ENCODE results near the gene YTHDF1.
A peak's percentile ranks its signal among the peaks of the same experiment; 100 is the strongest.

Gene YTHDF1

GRCh38 chr20:63247671-63248228 lies 31.8 kb upstream of the YTHDF1 start:
- Histone ChIP-seq H3K4me3 (ENCODE audit: low read length) (no peak overlapping the region), H3K27me3 (replicated peaks; ENCODE audit: control insufficient read depth, insufficient read depth, low read length) (peaks cover 59% of the 10 kb centered on the region), H3K4me1 (ENCODE audit: control insufficient read depth, insufficient read depth, low read length) (no peaks in the 10 kb centered on the region), H3K36me3 (ENCODE audit: control insufficient read depth, insufficient read depth, low read length, severe bottlenecking) (no peaks in the 10 kb centered on the region), H3K9ac (ENCODE audit: low read length) (no peak overlapping the region), H3K9me3 (ENCODE audit: control insufficient read depth, low read length) (no peaks in the 10 kb centered on the region)
- no peak for DNase-seq (ENCODE audit: low read depth)

- no peaks in the 10 kb centered on the region for H3K9me3 ChIP-seq (ENCODE audit: control insufficient read depth, low read length)
- H3K27me3 ChIP-seq (replicated peaks; ENCODE audit: control insufficient read depth, insufficient read depth, low read length), result peaks cover 50% of the 10 kb centered on the region
- H3K4me3 ChIP-seq (ENCODE audit: low read length), result no peak overlapping the region
- DNase-seq (ENCODE audit: low read depth), result peak; percentile 40
- no peak overlapping the region for H3K9ac ChIP-seq (ENCODE audit: low read length)
- H3K36me3 ChIP-seq (ENCODE audit: control insufficient read depth, insufficient read depth, low read length, severe bottlenecking), result no peaks in the 10 kb centered on the region
- H3K4me1 ChIP-seq (ENCODE audit: control insufficient read depth, insufficient read depth, low read length), result no peaks in the 10 kb centered on the region
Observed at GRCh38 chr20:63246490-63247288, 30.8 kb upstream of the YTHDF1 start.

- Histone ChIP-seq H3K9me3 (ENCODE audit: control insufficient read depth, low read length) (no peaks in the 10 kb centered on the region), H3K4me1 (ENCODE audit: control insufficient read depth, insufficient read depth, low read length) (no peaks in the 10 kb centered on the region), H3K27me3 (replicated peaks; ENCODE audit: control insufficient read depth, insufficient read depth, low read length) (peaks cover 46% of the 10 kb centered on the region), H3K9ac (ENCODE audit: low read length) (no peak overlapping the region), H3K36me3 (ENCODE audit: control insufficient read depth, insufficient read depth, low read length, severe bottlenecking) (no peaks in the 10 kb centered on the region), H3K4me3 (ENCODE audit: low read length) (no peak overlapping the region)
- no peak for DNase-seq (ENCODE audit: low read depth)
Observed at GRCh38 chr20:63244468-63244867, 28.5 kb upstream of the YTHDF1 start.

- Histone ChIP-seq H3K4me3 (ENCODE audit: low read length) (no peak overlapping the region), H3K36me3 (ENCODE audit: control insufficient read depth, insufficient read depth, low read length, severe bottlenecking) (no peaks in the 10 kb centered on the region), H3K4me1 (ENCODE audit: control insufficient read depth, insufficient read depth, low read length) (no peaks in the 10 kb centered on the region), H3K9me3 (ENCODE audit: control insufficient read depth, low read length) (no peaks in the 10 kb centered on the region), H3K27me3 (replicated peaks; ENCODE audit: control insufficient read depth, insufficient read depth, low read length) (peaks cover 39% of the 10 kb centered on the region), H3K9ac (ENCODE audit: low read length) (no peak overlapping the region)
- DNase-seq (ENCODE audit: low read depth), result no peak
Observed at GRCh38 chr20:63243604-63244247, 27.8 kb upstream of the YTHDF1 start.

- Histone ChIP-seq H3K9ac (ENCODE audit: low read length) (no peak overlapping the region), H3K4me1 (ENCODE audit: control insufficient read depth, insufficient read depth, low read length) (no peaks in the 10 kb centered on the region), H3K9me3 (ENCODE audit: control insufficient read depth, low read length) (no peaks in the 10 kb centered on the region), H3K27me3 (replicated peaks; ENCODE audit: control insufficient read depth, insufficient read depth, low read length) (peaks cover 32% of the 10 kb centered on the region), H3K4me3 (ENCODE audit: low read length) (no peak overlapping the region), H3K36me3 (ENCODE audit: control insufficient read depth, insufficient read depth, low read length, severe bottlenecking) (no peaks in the 10 kb centered on the region)
- no peak for DNase-seq (ENCODE audit: low read depth)
Observed at GRCh38 chr20:63242736-63243135, 26.8 kb upstream of the YTHDF1 start.

GRCh38 chr20:63241272-63241671 lies 25.3 kb upstream of the YTHDF1 start:
- Histone ChIP-seq H3K9ac (ENCODE audit: low read length) (no peak overlapping the region), H3K27me3 (replicated peaks; ENCODE audit: control insufficient read depth, insufficient read depth, low read length) (peaks cover 27% of the 10 kb centered on the region), H3K9me3 (ENCODE audit: control insufficient read depth, low read length) (no peaks in the 10 kb centered on the region), H3K4me3 (ENCODE audit: low read length) (no peak overlapping the region), H3K36me3 (ENCODE audit: control insufficient read depth, insufficient read depth, low read length, severe bottlenecking) (no peaks in the 10 kb centered on the region), H3K4me1 (ENCODE audit: control insufficient read depth, insufficient read depth, low read length) (no peaks in the 10 kb centered on the region)
- no peak for DNase-seq (ENCODE audit: low read depth)

GRCh38 chr20:63240004-63240403 lies 24.1 kb upstream of the YTHDF1 start:
- no peaks in the 10 kb centered on the region for H3K9me3 ChIP-seq (ENCODE audit: control insufficient read depth, low read length)
- H3K27me3 ChIP-seq (replicated peaks; ENCODE audit: control insufficient read depth, insufficient read depth, low read length), result peaks cover 25% of the 10 kb centered on the region
- no peak overlapping the region for H3K9ac ChIP-seq (ENCODE audit: low read length)
- peaks cover 7% of the 10 kb centered on the region for H3K4me1 ChIP-seq (ENCODE audit: control insufficient read depth, insufficient read depth, low read length)
- no peak overlapping the region for H3K4me3 ChIP-seq (ENCODE audit: low read length)
- no peaks in the 10 kb centered on the region for H3K36me3 ChIP-seq (ENCODE audit: control insufficient read depth, insufficient read depth, low read length, severe bottlenecking)
- DNase-seq (ENCODE audit: low read depth), result no peak

GRCh38 chr20:63239431-63239830 lies 23.5 kb upstream of the YTHDF1 start:
- Histone ChIP-seq H3K4me3 (ENCODE audit: low read length) (no peak overlapping the region), H3K27me3 (replicated peaks; ENCODE audit: control insufficient read depth, insufficient read depth, low read length) (peaks cover 21% of the 10 kb centered on the region), H3K9me3 (ENCODE audit: control insufficient read depth, low read length) (no peaks in the 10 kb centered on the region), H3K9ac (ENCODE audit: low read length) (no peak overlapping the region), H3K36me3 (ENCODE audit: control insufficient read depth, insufficient read depth, low read length, severe bottlenecking) (no peaks in the 10 kb centered on the region), H3K4me1 (ENCODE audit: control insufficient read depth, insufficient read depth, low read length) (peaks cover 12% of the 10 kb centered on the region)
- no peak for DNase-seq (ENCODE audit: low read depth)

- no peak overlapping the region for H3K4me3 ChIP-seq (ENCODE audit: low read length)
- no peaks in the 10 kb centered on the region for H3K36me3 ChIP-seq (ENCODE audit: control insufficient read depth, insufficient read depth, low read length, severe bottlenecking)
- H3K27me3 ChIP-seq (replicated peaks; ENCODE audit: control insufficient read depth, insufficient read depth, low read length), result peaks cover 13% of the 10 kb centered on the region
- peaks cover 12% of the 10 kb centered on the region for H3K4me1 ChIP-seq (ENCODE audit: control insufficient read depth, insufficient read depth, low read length)
- H3K9ac ChIP-seq (ENCODE audit: low read length), result no peak overlapping the region
- H3K9me3 ChIP-seq (ENCODE audit: control insufficient read depth, low read length), result no peaks in the 10 kb centered on the region
- DNase-seq (ENCODE audit: low read depth), result no peak
Observed at GRCh38 chr20:63238514-63239125, 22.7 kb upstream of the YTHDF1 start.

- Histone ChIP-seq H3K36me3 (ENCODE audit: control insufficient read depth, insufficient read depth, low read length, severe bottlenecking) (no peaks in the 10 kb centered on the region), H3K9me3 (ENCODE audit: control insufficient read depth, low read length) (no peaks in the 10 kb centered on the region), H3K27me3 (replicated peaks; ENCODE audit: control insufficient read depth, insufficient read depth, low read length) (peaks cover 7% of the 10 kb centered on the region), H3K9ac (ENCODE audit: low read length) (no peak overlapping the region), H3K4me1 (ENCODE audit: control insufficient read depth, insufficient read depth, low read length) (peaks cover 15% of the 10 kb centered on the region), H3K4me3 (ENCODE audit: low read length) (no peak overlapping the region)
- DNase-seq (ENCODE audit: low read depth), result no peak
Observed at GRCh38 chr20:63238031-63238430, 22.1 kb upstream of the YTHDF1 start.

- DNase-seq (ENCODE audit: low read depth), result no peak
- Histone ChIP-seq H3K9me3 (ENCODE audit: control insufficient read depth, low read length) (no peaks in the 10 kb centered on the region), H3K4me3 (ENCODE audit: low read length) (no peak overlapping the region), H3K27me3 (replicated peaks; ENCODE audit: control insufficient read depth, insufficient read depth, low read length) (peaks cover 7% of the 10 kb centered on the region), H3K4me1 (ENCODE audit: control insufficient read depth, insufficient read depth, low read length) (peaks cover 33% of the 10 kb centered on the region), H3K9ac (ENCODE audit: low read length) (no peak overlapping the region), H3K36me3 (ENCODE audit: control insufficient read depth, insufficient read depth, low read length, severe bottlenecking) (no peaks in the 10 kb centered on the region)
Observed at GRCh38 chr20:63236116-63236837, 20.3 kb upstream of the YTHDF1 start.

Measured in adipocyte (in vitro differentiated cells).